GM23338 (cell line): ENCODE data around the gene COLEC12. TPM values are rescaled to one million over a fixed set of nuclear protein-coding genes. Genes with fewer than 3 reads are reported as not detected.

Experiments
- ATAC-seq: fragments of 200-7000 bp; cut with Tn5 transposase; 3 replicates; pipeline ENCODE4 v1.9.1; 2020
- DNase-seq: peaks from one replicate; pipeline ENCODE4 v3.0.0-alpha.2; 2015; ENCODE audit warnings: low spot score
- H2AFZ ChIP-seq: fragments of 200-600 bp; sonication (generic); 2 replicates; pipeline ENCODE4 v1.8.0; 2016; ENCODE audit warnings: antibody characterized with exemption, mild to moderate bottlenecking, moderate library complexity
- H3F3A ChIP-seq: fragments of 200-600 bp; sonication (generic); replicated peaks from 2 replicates; pipeline ENCODE4 v1.8.0; 2017; ENCODE audit warnings: antibody characterized with exemption, mixed run types, low read depth
- H3K27ac ChIP-seq: fragments of 200-600 bp; sonication (generic); 2 replicates; pipeline ENCODE4 v1.6.1; 2016; ENCODE audit warnings: low read depth
- H3K27me3 ChIP-seq: fragments of 200-600 bp; sonication (generic); 2 replicates; pipeline ENCODE4 v1.8.0; 2016; ENCODE audit warnings: mild to moderate bottlenecking, mixed run types, moderate library complexity; ENCODE audit not compliant: insufficient read depth
- H3K36me3 ChIP-seq: fragments of 200-600 bp; sonication (generic); 2 replicates; pipeline ENCODE4 v1.8.0; 2016; ENCODE audit warnings: mild to moderate bottlenecking; ENCODE audit not compliant: insufficient read depth
- H3K4me1 ChIP-seq: fragments of 200-600 bp; sonication (generic); 2 replicates; pipeline ENCODE4 v1.8.0; 2016; ENCODE audit warnings: mild to moderate bottlenecking, moderate library complexity; ENCODE audit not compliant: insufficient read depth
- H3K4me2 ChIP-seq: fragments of 200-600 bp; sonication (generic); 2 replicates; pipeline ENCODE4 v1.7.1; 2017; ENCODE audit warnings: mixed run types
- H3K4me3 ChIP-seq: fragments of 200-600 bp; sonication (generic); 2 replicates; pipeline ENCODE4 v1.6.1; 2016; ENCODE audit warnings: mixed run types
- H3K79me2 ChIP-seq: fragments of 200-600 bp; sonication (generic); replicated peaks from 2 replicates; pipeline ENCODE4 v1.8.0; 2017; ENCODE audit warnings: mild to moderate bottlenecking; ENCODE audit not compliant: insufficient read depth
- H3K9me2 ChIP-seq: fragments of 200-600 bp; sonication (generic); 2 replicates; pipeline ENCODE4 v1.8.0; 2017; ENCODE audit not compliant: insufficient read depth
- H4K20me1 ChIP-seq: fragments of 200-600 bp; sonication (generic); replicated peaks from 2 replicates; pipeline ENCODE4 v1.8.0; 2017; ENCODE audit warnings: mild to moderate bottlenecking; ENCODE audit not compliant: insufficient read depth
- H3K27ac Mint-ChIP-seq: 2 replicates; pipeline ENCODE4 v1.8.0; 2020; ENCODE audit warnings: inconsistent platforms, mild to moderate bottlenecking, moderate library complexity, mixed read lengths
- H3K27me3 Mint-ChIP-seq: 3 replicates; pipeline ENCODE4 v1.8.0; 2022; ENCODE audit warnings: low read depth, mild to moderate bottlenecking, moderate library complexity, mixed read lengths, inconsistent platforms; ENCODE audit not compliant: insufficient read depth, poor library complexity
- H3K36me3 Mint-ChIP-seq: 3 replicates; pipeline ENCODE4 v1.8.0; 2021; ENCODE audit warnings: low read depth, mild to moderate bottlenecking, inconsistent platforms, moderate library complexity, mixed read lengths
- H3K4me1 Mint-ChIP-seq: 3 replicates; pipeline ENCODE4 v1.8.0; 2020; ENCODE audit warnings: mild to moderate bottlenecking, inconsistent platforms, mixed read lengths
- H3K4me3 Mint-ChIP-seq: 3 replicates; pipeline ENCODE4 v1.8.0; 2021; ENCODE audit warnings: moderate library complexity, mild to moderate bottlenecking, inconsistent platforms, mixed read lengths
- H3K9me3 Mint-ChIP-seq: 3 replicates; pipeline ENCODE4 v1.8.0; 2020; ENCODE audit warnings: moderate library complexity, mild to moderate bottlenecking, inconsistent platforms, mixed read lengths
- CREB1 ChIP-seq: fragments of 250-450 bp; sonication (Bioruptor Pico); IDR thresholded peaks from 2 replicates; pipeline ENCODE4 v1.5.0; 2020; ENCODE audit warnings: low read depth, mild to moderate bottlenecking, moderate library complexity
- CTCF ChIP-seq, 2 experiments: fragments of 200-600 bp in 1 of 2; sonication (generic) in 1 of 2; conservative IDR thresholded peaks; 2 replicates each; pipeline versions ENCODE4 v1.5.1 to v1.6.1; 2016 to 2017; ENCODE audit warnings: antibody characterized with exemption in 2 of 2, low read depth in 2 of 2, mild to moderate bottlenecking in 2 of 2, moderate library complexity in 1 of 2
- EZH2 ChIP-seq: fragments of 200-600 bp; sonication (generic); IDR thresholded peaks from one replicate; pipeline ENCODE4 v1.8.0; 2017; ENCODE audit warnings: antibody characterized with exemption, mild to moderate bottlenecking, low read depth; ENCODE audit not compliant: unreplicated experiment
- EZH2phosphoT487 ChIP-seq: fragments of 200-600 bp; sonication (generic); IDR thresholded peaks from one replicate; pipeline ENCODE4 v1.8.1; 2018; ENCODE audit warnings: antibody characterized with exemption; ENCODE audit not compliant: unreplicated experiment
- JUNB ChIP-seq: IDR thresholded peaks from one replicate; pipeline ENCODE4 v1.6.1; 2016; ENCODE audit warnings: antibody characterized with exemption; ENCODE audit not compliant: unreplicated experiment
- NANOG ChIP-seq: IDR thresholded peaks from 2 replicates; pipeline ENCODE4 v1.6.1; 2016; ENCODE audit warnings: antibody characterized with exemption, borderline replicate concordance
- POLR2AphosphoS5 ChIP-seq: IDR thresholded peaks from 2 replicates; pipeline ENCODE4 v1.6.1; 2016; ENCODE audit warnings: antibody characterized with exemption, low read depth
- REST ChIP-seq: IDR thresholded peaks from one replicate; pipeline ENCODE4 v1.6.1; 2018; ENCODE audit warnings: antibody characterized with exemption; ENCODE audit not compliant: unreplicated experiment
- STAT1 ChIP-seq: IDR thresholded peaks from one replicate; pipeline ENCODE4 v1.6.1; 2016; ENCODE audit warnings: antibody characterized with exemption; ENCODE audit not compliant: unreplicated experiment
- ZNF114 ChIP-seq: fragments of 250-450 bp; sonication (Bioruptor Pico); IDR thresholded peaks from 2 replicates; pipeline ENCODE4 v1.5.0; 2020; ENCODE audit warnings: mild to moderate bottlenecking, moderate library complexity
- ZNF331 ChIP-seq: fragments of 250-450 bp; sonication (Bioruptor Pico); IDR thresholded peaks from 2 replicates; pipeline ENCODE4 v1.5.0; 2020; ENCODE audit warnings: low read depth, mild to moderate bottlenecking, moderate library complexity
- polyA plus RNA-seq: library from polyadenylated mRNA; unstranded; fragments of >200 nt; fragmentation: Nextera tagmentation; extraction: Ambion mirVana; gene quantifications from 2 replicates; pipeline ENCODE4 v1.2.1, GENCODE V29; 2016
- total RNA-seq: library from RNA; depleted of rRNA; stranded (reverse); fragments of >200 nt; shearing (Covaris generic); gene quantifications from 2 replicates; pipeline ENCODE4 v1.2.3, GENCODE V29; 2014

Gene COLEC12
- total and polyA plus RNA-seq, 2 experiments from 2014 or later: 1.1 to 3.2 TPM

- H3K27ac ChIP-seq: no peak overlapping the region
- ATAC-seq (no peak), DNase-seq (no peak)
- Mint-ChIP-seq H3K4me3 (no peak overlapping the region), H3K27me3 (peaks cover 2% of the 10 kb centered on the region), H3K9me3 (no peaks in the 10 kb centered on the region; the same call in 2 of the 3 replicates), H3K27ac (no peak overlapping the region), H3K36me3 (no peaks in the 10 kb centered on the region), H3K4me1 (0 out of 3 replicates have a peak, but pooled peaks cover 2% of the 10 kb centered on the region)
- no peaks in the 10 kb centered on the region for H3K9me2 ChIP-seq
- no peaks in the 10 kb centered on the region for H3K4me1 ChIP-seq
- H2AFZ ChIP-seq: no peak overlapping the region
- no peaks in the 10 kb centered on the region for H3K36me3 ChIP-seq
- no peaks in the 10 kb centered on the region for H3K27me3 ChIP-seq
- no peaks in the 10 kb centered on the region for H4K20me1 ChIP-seq
- no peaks in the 10 kb centered on the region for H3F3A ChIP-seq
- H3K79me2 ChIP-seq: no peaks in the 10 kb centered on the region
- H3K4me2 ChIP-seq: no peak overlapping the region
- TF ChIP-seq CTCF (conservative IDR thresholded peaks at IDR 0.05; ENCODE audit: low read depth in 2 of 2) (no peak), ZNF114 (CRISPR knock-in tag) (no peak), JUNB (no peak), POLR2AphosphoS5 (no peak), CREB1 (CRISPR knock-in tag) (no peak), ZNF331 (no peak), NANOG (no peak), EZH2 (no peak), REST (no peak), STAT1 (no peak), EZH2phosphoT487 (no peak)
- no peak overlapping the region for H3K4me3 ChIP-seq
These were observed 115.6 kb downstream of the COLEC12 start for GRCh38 chr18:384897-385296.

GRCh38 chr18:383135-383534 lies 117.4 kb downstream of the COLEC12 start:
- Mint-ChIP-seq H3K27ac (no peak overlapping the region), H3K4me3 (no peak overlapping the region), H3K4me1 (peaks cover under 1% of the 10 kb centered on the region; the same call in 2 of the 3 replicates), H3K36me3 (no peaks in the 10 kb centered on the region), H3K27me3 (peaks cover 4% of the 10 kb centered on the region), H3K9me3 (no peaks in the 10 kb centered on the region; the same call in 2 of the 3 replicates)
- Histone ChIP-seq H3K27me3 (no peaks in the 10 kb centered on the region), H3K4me1 (no peaks in the 10 kb centered on the region), H3K4me3 (no peak overlapping the region), H4K20me1 (no peaks in the 10 kb centered on the region), H3K27ac (no peak overlapping the region), H3K9me2 (no peaks in the 10 kb centered on the region), H3K36me3 (no peaks in the 10 kb centered on the region), H2AFZ (no peak overlapping the region), H3K4me2 (no peak overlapping the region), H3K79me2 (no peaks in the 10 kb centered on the region), H3F3A (no peaks in the 10 kb centered on the region)
- no peak for DNase-seq
- no peak for ATAC-seq
- no peak for TF ChIP-seq JUNB
- TF ChIP-seq POLR2AphosphoS5: no peak
- no peak for TF ChIP-seq REST
